MCF 10A (cell line): Measurements from ENCODE around the gene SPOCK1. TPM values are rescaled to one million over a fixed set of nuclear protein-coding genes. Genes with fewer than 3 reads are reported as not detected.
"Not testable (repeated sequence)": the region's sequence is repeated elsewhere in the genome, so short reads cannot be mapped to it uniquely, and the experiment has no call there.

Experiments used
- BruUV-seq: library from RNA; stranded (reverse); fragments of 400-500 nt; replicated peaks from 2 replicates; lab custom pipeline; 2021; lab: Mats Ljungman, UMichigan
- CTCF ChIA-PET: fragments of 300-600 bp; sonication (Branson Sonifier 250); formaldehyde crosslinking; extraction: SDS; loops from one replicate; lab custom pipeline; 2021; ENCODE audit warnings: antibody characterized with exemption, inconsistent platforms; lab: Yijun Ruan, JAX
- POLR2A ChIA-PET: fragments of 300-600, 350-650 bp; sonication (Branson Sonifier 250); formaldehyde crosslinking; extraction: SDS; loops from one replicate; lab custom pipeline; 2020; ENCODE audit warnings: antibody characterized with exemption, inconsistent platforms; lab: Yijun Ruan, JAX
- DNase-seq: peaks from one replicate; pipeline ENCODE4 v3.0.0-alpha.2; 2018; ENCODE audit not compliant: unreplicated experiment
- H3K27ac Mint-ChIP-seq: one replicate; pipeline ENCODE4 v1.8.0; 2022; ENCODE audit warnings: mild to moderate bottlenecking, low read depth, mixed read lengths; ENCODE audit not compliant: unreplicated experiment
- H3K27me3 Mint-ChIP-seq: one replicate; pipeline ENCODE4 v1.8.0; 2022; ENCODE audit warnings: mixed read lengths; ENCODE audit not compliant: insufficient read depth, unreplicated experiment
- H3K36me3 Mint-ChIP-seq: one replicate; pipeline ENCODE4 v1.8.0; 2022; ENCODE audit warnings: mild to moderate bottlenecking, moderate library complexity, mixed read lengths; ENCODE audit not compliant: insufficient read depth, unreplicated experiment
- H3K4me1 Mint-ChIP-seq: one replicate; pipeline ENCODE4 v1.8.0; 2022; ENCODE audit warnings: mixed read lengths; ENCODE audit not compliant: insufficient read depth, unreplicated experiment
- H3K4me3 Mint-ChIP-seq: one replicate; pipeline ENCODE4 v1.8.0; 2022; ENCODE audit warnings: mild to moderate bottlenecking, moderate library complexity, mixed read lengths; ENCODE audit not compliant: unreplicated experiment
- H3K9me3 Mint-ChIP-seq: one replicate; pipeline ENCODE4 v1.8.0; 2022; ENCODE audit warnings: mixed read lengths; ENCODE audit not compliant: unreplicated experiment
- intact Hi-C: fragments of 100-400 bp; cut with micrococcal nuclease; formaldehyde crosslinking; loops from 2 replicates; pipeline ENCODE4 v1.14.1; 2022
- total RNA-seq: library from RNA; stranded (reverse); gene quantifications from 2 replicates; pipeline ENCODE4 v1.2.3, GENCODE V29; 2022
- TF ChIP-seq, protein P1 (sequence below): fragments of 200-600 bp; IDR thresholded peaks from one replicate; pipeline ENCODE4 v1.8.0; 2022; ENCODE audit warnings: antibody characterized with exemption, mild to moderate bottlenecking; ENCODE audit not compliant: unreplicated experiment

SPOCK1 gene
- total RNA-seq, 1 experiment from 2014 or later = 34.3 TPM

DNA sequence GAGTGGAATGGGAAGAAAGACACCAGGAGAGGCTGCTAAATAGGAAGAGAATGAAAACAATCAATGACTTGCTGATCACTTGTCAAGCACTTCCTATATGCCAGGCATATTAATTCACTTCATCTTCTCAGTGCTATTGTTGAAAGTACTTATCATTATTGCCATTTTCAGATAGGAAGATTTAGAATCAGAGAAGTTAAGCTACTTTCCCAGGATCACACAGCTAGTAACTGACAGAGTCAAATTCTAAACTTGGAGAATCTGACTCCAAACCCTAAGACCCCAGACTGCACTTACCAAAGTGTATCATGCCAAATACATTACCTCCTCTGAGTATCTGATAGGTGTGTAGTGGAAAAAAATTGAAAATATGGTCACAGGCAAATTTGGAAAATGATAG lies 236.3 kb downstream of the SPOCK1 start:
- ChIA-PET CTCF (interaction anchor here (1.1 to 1.3 kb wide), 2 partner anchors 11 to 82 kb away, joined by 3 read pairs; no protein-coding TSS in a partner anchor), POLR2A (no interaction called here)
- no peak overlapping the region for H3K4me3 Mint-ChIP-seq
- no peaks in the 10 kb centered on the region for H3K4me1 Mint-ChIP-seq
- DNase-seq = no peak
- intact Hi-C loops = no loop called here
- TF ChIP-seq, protein P1, sequence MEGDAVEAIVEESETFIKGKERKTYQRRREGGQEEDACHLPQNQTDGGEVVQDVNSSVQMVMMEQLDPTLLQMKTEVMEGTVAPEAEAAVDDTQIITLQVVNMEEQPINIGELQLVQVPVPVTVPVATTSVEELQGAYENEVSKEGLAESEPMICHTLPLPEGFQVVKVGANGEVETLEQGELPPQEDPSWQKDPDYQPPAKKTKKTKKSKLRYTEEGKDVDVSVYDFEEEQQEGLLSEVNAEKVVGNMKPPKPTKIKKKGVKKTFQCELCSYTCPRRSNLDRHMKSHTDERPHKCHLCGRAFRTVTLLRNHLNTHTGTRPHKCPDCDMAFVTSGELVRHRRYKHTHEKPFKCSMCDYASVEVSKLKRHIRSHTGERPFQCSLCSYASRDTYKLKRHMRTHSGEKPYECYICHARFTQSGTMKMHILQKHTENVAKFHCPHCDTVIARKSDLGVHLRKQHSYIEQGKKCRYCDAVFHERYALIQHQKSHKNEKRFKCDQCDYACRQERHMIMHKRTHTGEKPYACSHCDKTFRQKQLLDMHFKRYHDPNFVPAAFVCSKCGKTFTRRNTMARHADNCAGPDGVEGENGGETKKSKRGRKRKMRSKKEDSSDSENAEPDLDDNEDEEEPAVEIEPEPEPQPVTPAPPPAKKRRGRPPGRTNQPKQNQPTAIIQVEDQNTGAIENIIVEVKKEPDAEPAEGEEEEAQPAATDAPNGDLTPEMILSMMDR = no peak
- H3K36me3 Mint-ChIP-seq = peaks cover 4% of the 10 kb centered on the region
- no peak overlapping the region for H3K27ac Mint-ChIP-seq
- H3K9me3 Mint-ChIP-seq = no peaks in the 10 kb centered on the region
- no TSS peak for BruUV-seq
- no peaks in the 10 kb centered on the region for H3K27me3 Mint-ChIP-seq

DNA sequence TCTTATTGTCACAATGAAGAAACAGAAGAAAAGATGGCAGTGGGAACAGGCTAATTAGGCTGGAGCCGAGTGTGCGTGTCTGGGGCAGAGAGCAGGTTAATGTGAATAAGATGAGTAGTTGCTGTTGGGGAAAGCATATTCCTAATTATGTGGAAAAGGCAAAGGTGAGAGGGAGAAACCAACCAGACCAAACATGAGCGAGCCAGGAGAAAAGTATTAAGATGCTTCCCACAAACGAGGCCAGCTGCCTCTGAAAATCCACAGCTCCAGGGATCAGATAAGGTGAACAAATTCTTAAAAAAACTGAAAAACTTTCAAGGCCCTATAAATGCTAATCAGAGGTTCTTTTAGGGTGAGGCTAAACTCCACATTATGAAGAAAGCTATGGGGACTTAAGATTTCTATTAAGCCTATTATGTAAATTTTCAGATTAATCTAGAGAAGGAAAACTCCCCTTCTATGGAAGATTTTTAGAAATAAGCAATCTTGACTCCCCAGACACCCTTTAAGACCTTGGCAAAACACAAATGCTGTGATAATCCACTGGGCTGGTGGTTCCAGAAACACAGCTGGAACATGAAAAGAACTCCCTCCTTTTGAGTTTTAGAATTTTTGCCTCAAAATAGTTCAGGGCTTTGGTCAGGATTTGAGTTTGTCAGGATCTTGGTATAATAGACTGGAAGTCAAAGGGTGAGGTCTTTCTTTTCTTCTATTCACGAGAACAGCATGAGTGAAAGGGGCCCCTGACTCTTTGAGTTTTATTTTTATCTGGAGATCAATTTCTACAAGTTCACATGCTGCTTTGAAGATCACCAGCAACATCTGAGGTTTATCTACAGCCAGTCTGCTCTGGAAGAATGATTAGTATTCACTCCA lies 238.1 kb downstream of the SPOCK1 start:
- H3K27ac Mint-ChIP-seq = no peak overlapping the region
- CTCF ChIA-PET = interaction anchor here (0.8 to 2.1 kb wide), 3 partner anchors 14 to 34 kb away, joined by 4 to 5 read pairs (median 5); no protein-coding TSS in a partner anchor
- H3K27me3 Mint-ChIP-seq = no peaks in the 10 kb centered on the region
- peaks cover 4% of the 10 kb centered on the region for H3K36me3 Mint-ChIP-seq
- H3K4me1 Mint-ChIP-seq = no peaks in the 10 kb centered on the region
- POLR2A ChIA-PET = interaction anchor here (0.7 kb wide), 3 partner anchors 15 to 43 kb away, joined by 3 read pairs; no protein-coding TSS in a partner anchor
- TF ChIP-seq, protein P1 = no peak
- DNase-seq = no peak
- intact Hi-C loops = no loop called here
- no peak overlapping the region for H3K4me3 Mint-ChIP-seq
- BruUV-seq = no TSS peak
- H3K9me3 Mint-ChIP-seq = no peaks in the 10 kb centered on the region

DNA sequence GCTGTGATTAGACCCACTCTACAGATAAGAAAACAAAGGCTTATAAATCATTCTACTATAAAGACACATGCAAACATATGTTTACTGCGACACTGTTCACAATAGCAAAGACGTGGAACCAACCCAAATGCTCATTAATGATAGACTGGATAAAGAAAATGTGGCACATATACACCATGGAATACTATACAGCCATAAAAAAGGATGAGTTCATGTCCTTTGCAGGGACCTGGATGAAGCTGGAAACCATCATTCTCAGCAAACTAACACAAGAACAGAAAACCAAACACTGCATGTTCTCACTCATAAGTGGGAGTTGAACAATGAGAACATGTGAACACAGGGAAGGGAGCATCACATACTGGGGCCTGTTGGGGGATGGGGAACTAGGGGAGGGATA lies 240.0 kb downstream of the SPOCK1 start:
- intact Hi-C loops, H3K27me3 Mint-ChIP-seq, H3K27ac Mint-ChIP-seq, H3K36me3 Mint-ChIP-seq, DNase-seq, H3K9me3 Mint-ChIP-seq, H3K4me3 Mint-ChIP-seq, H3K4me1 Mint-ChIP-seq, BruUV-seq: not testable (repeated sequence)
- CTCF ChIA-PET = interaction anchor here (2.1 kb wide), 1 partner anchor 18 kb away, joined by 4 read pairs; no protein-coding TSS in a partner anchor
- POLR2A ChIA-PET = interaction anchor here (1.3 kb wide), 1 partner anchor 11 kb away, joined by 3 read pairs; no protein-coding TSS in a partner anchor

DNA sequence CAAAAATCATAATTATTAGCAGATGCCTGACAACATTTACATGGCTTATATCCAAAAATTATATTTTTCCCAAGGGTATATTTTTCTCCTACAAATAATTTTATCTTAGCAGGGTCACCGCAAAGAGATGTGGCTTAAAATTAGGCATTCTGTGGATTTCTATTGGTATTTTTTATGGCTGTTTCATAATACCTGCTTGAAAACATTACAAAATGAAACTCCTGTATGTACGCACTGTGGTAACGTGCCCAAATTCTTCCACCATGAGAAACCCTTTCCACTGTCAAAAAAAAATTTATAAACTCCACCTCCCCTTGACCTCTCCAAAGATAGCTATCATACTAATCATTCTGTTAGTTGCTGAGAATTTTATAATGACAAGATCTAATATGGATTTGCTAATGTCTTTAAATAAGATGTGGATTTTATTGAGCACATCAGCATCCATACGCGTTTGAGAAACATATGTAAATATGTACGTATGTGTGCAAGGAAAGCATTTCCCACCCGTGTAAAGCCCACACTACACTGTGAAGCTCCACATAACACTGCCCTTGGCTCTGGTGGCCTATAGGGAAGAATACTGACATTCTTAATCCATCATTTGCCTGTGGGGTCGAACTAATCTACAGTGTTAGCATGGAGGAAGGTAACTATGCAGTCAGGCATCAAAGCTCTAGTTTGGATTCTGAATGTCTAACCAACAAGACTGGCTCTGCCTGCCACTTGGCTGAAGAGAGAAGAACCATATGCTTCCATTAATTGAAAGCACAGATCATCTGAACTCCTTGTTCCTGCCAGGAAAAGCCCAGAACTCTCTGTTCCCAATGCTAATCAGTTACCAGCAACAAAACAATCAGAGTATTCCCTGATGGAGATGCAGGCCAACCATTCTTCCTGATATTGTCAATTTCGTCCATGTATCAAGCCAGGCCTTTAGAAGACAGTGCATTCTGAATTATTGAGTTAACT lies 244.7 kb downstream of the SPOCK1 start:
- POLR2A ChIA-PET = no interaction called here
- Mint-ChIP-seq H3K27me3 (no peaks in the 10 kb centered on the region), H3K9me3 (no peaks in the 10 kb centered on the region), H3K36me3 (peaks cover 4% of the 10 kb centered on the region), H3K27ac (peak overlapping the region; percentile 68), H3K4me3 (no peak overlapping the region), H3K4me1 (no peaks in the 10 kb centered on the region)
- no TSS peak for BruUV-seq
- CTCF ChIA-PET = no interaction called here
- TF ChIP-seq, protein P1 = no peak
- peak; percentile 25 for DNase-seq
- intact Hi-C loops = no loop called here
